CD1c-positive myeloid dendritic cell (primary cell): ENCODE measurements around the gene TEPSIN.

ENCODE experiments used
- DNase-seq: peaks from one replicate; pipeline ENCODE4 v3.0.0-alpha.2; 2016; ENCODE audit errors: extremely low spot score

Gene TEPSIN

GRCh38 chr17:81270279-81270678 lies 31.4 kb upstream of the TEPSIN start:
- DNase-seq: no peak

GRCh38 chr17:81267390-81268067 lies 28.7 kb upstream of the TEPSIN start:
- DNase-seq: no peak

GRCh38 chr17:81265576-81265975 lies 26.7 kb upstream of the TEPSIN start:
- no peak for DNase-seq

GRCh38 chr17:81264640-81265039 lies 25.8 kb upstream of the TEPSIN start:
- DNase-seq: no peak

GRCh38 chr17:81263371-81264181 lies 24.7 kb upstream of the TEPSIN start:
- DNase-seq: no peak

- no peak for DNase-seq
Measured at GRCh38 chr17:81261582-81262336, 22.9 kb upstream of the TEPSIN start.

DNA sequence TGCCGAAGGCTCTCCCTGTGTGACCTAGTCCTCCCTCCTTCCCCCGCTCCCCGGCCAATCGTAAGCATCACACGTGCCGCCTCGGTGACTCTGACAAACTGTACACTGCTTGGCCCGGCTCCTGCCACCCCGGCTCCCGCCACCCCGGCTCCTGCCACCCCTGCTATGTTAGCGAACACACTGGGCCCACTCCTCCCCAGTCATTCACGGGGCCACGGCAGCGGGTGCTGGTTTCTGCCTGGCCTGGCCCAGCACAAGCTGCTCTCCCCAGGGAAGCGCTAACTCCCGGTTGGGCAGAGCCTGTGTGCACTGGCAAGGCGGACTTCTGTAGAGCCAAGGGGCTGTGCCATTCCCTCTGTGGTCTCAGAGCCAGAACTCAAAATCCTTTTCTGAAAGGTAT lies 22.2 kb upstream of the TEPSIN start:
- no peak for DNase-seq

- no peak for DNase-seq
Measured at GRCh38 chr17:81260641-81261040, 21.8 kb upstream of the TEPSIN start.

DNA sequence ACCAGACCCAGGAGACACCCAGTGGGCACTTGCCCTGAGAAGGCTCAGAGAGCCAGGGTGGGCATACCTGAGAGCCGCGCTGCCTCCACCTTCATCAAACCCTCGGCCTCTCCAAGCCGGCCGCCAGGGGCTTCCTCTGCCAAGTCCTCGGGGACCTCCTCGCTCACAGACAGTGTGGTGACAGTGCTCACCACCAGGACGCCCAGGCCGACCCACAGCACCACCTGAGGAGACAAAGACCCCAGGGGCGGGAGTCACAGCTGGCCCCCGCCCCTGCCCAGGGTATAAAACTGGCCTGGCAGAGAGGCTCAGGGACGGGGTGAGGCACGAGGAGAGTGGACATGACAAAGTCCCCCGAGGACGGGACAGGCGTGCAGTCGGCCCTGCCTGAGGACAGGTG lies 21.3 kb upstream of the TEPSIN start:
- no peak for DNase-seq

DNA sequence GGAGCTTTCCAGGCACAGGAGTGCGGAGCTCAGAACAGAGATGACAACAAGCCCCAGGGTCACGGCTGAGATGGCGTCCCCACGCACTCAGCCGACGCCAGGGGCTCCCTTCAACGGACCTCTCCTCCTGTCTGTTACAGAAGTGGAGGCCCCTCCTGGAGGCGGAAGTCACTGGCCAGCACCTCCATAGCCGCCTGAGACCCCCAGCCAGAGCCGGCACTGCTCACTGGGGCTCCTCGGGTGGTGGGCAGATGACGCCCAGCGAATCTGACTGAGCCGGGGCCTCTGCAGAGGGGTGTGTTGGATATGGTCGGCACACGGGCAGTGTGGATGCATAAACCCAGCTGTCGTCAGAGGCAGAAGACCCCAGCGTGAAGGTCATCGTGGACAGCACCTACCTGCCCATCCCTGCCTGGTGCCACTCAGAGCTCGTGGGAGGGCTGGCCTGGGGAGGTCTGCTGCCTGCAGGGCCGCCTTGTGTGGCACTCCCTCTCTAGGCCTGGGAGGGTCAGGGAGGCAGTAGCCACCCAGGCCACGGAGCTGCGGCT lies 20.3 kb upstream of the TEPSIN start:
- DNase-seq: no peak

DNA sequence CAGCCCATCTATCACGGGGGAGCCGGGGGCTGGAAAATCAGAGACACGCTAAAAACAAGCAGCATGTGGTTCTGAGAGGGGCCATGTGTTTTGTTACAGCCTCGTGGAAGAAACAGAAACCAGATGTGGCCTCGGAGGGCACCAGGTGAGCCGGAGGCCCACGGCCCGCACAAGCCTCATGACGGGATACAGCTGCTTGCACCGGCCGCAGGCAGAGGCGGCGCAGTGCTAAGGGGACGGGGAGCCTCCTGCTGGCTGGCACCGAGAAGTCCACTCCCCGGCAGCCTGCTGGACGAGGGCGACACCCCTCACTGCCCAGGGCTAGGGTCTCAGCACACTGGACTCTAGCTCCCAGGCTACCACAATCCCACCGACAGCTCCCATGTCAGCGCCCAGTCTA lies 19.4 kb upstream of the TEPSIN start:
- DNase-seq: no peak

GRCh38 chr17:81257533-81257932 lies 18.7 kb upstream of the TEPSIN start:
- DNase-seq: no peak

DNA sequence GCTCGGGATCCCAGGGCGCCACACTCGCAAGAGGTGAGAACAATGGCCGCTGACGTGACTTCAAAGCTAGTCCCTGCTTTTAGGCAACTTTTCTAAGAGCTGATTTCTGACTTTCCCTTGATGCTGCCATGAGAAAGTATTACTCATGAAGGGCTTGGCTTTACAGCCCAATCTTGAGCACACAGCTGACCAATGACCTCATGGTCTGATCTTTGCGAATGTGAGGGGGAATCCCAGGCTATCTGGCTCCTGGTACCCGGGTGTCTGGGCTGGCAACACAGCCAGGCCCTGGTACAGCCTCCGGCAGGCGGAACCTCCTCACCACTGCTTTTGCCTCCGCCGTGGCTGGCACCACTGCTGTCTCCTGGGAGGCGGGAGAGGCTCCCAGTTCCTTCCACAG lies 17.8 kb upstream of the TEPSIN start:
- DNase-seq: no peak

DNA sequence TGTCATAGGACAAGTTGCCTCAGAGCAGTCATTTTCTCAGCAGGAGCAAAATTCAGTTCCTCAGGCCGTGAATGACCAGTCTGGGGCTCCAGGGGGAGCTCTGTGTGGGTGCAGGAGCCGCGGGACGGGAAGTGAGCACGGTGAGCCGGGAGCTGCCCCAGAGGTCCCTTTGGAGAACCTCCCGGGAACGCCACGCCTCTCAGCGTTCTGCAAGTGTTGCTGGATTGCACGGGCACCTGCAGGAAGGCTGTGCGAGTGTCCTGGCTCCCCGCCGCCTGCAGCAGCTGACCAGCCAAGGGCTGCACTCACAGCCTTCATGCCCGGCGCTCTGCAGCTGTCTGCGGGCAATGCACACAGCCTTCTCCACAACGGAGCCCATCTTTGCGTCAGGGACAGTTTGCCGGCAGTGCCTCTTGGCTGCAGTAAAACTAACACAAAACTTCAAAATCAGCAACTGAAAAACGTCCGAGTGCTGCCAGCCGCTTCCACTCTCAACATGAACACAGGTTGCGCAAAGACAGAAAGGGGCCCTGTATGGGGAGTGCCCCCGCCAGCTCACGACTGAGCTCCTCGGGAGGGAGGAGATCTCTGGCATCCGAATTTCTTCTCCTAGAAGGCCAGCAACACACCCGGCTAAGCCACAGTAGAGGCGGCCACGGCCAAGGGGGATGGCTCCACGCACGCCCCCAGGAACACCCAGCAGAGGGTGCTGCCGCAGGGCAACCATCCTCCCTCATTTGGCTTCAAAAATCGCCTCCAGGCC lies 16.3 kb upstream of the TEPSIN start:
- DNase-seq: peak; percentile 81

- peak; percentile 52 for DNase-seq
Measured at GRCh38 chr17:81253358-81254131, 14.7 kb upstream of the TEPSIN start.

- DNase-seq: no peak
Measured at GRCh38 chr17:81252987-81253329, 14.1 kb upstream of the TEPSIN start.

DNA sequence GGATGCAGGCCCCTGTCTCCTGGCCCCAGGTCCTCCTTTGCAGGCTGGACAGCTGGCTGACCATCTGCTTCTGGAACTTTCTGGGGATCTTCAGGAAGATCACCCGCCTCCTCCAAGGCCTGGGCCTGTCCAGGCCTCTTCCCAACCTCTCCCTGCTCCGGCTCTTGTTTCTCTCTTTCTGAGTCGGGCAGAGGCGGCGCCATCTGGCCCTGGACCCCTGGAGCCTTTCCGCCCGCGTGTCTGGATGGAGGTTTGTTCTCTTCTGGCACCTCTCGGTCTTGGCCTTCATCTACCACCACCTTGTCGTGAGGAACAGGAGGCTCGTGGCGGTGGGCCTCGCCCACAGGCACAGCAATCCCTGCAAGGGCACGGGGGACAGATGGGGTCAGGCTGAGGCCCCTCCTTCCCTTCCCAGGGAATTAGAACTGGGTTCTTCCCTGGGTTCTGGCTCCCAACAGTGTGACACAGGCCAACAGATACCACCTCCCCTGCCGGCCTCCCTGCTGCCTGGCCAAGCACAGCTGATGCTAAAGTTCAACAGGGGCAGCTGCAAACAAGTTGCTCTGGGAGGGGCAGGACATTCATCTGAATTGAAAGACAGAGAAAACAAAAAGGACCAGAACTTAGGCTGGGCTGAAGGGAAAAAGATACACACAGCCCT lies 13.6 kb upstream of the TEPSIN start:
- DNase-seq: no peak

GRCh38 chr17:81251709-81252301 lies 12.9 kb upstream of the TEPSIN start:
- DNase-seq: no peak

- DNase-seq: no peak
Measured at GRCh38 chr17:81251094-81251708, 12.3 kb upstream of the TEPSIN start.
